ENCODE measurements around the gene MACF1.
"Not testable (repeated sequence)": the region's sequence is repeated elsewhere in the genome, so short reads cannot be mapped to it uniquely, and the experiment has no call there.

Gene MACF1

GRCh38 chr1:39204441-39205081 is at the start of gene MACF1:
MACF1 (plus strand) TSS chr1:39204695; CDS start chr1:39205023, 328 bp downstream.
- Mint-ChIP-seq H3K27ac (peak within 1 kb of the TSS; percentile 4), H3K4me3 (no peak within 1 kb of the TSS), H3K9me3 (no peaks in the 10 kb centered on the region), H3K36me3 (no peaks in the 10 kb centered on the region), H3K4me1 (peaks cover 14% of the 10 kb centered on the region), H3K27me3 (no peaks in the 10 kb centered on the region)
- ATAC-seq (ENCODE audit: low read depth) = no peak
- no peak for DNase-seq (ENCODE audit: low spot score in 2 of 2)

- Mint-ChIP-seq H3K36me3 (peaks cover 2% of the 10 kb centered on the region), H3K9me3 (no peaks in the 10 kb centered on the region), H3K27ac (no peak overlapping the region), H3K4me3 (no peak overlapping the region), H3K27me3 (no peaks in the 10 kb centered on the region), H3K4me1 (peaks cover 4% of the 10 kb centered on the region)
- no peak for DNase-seq (ENCODE audit: low spot score in 2 of 2)
- no peak for ATAC-seq (ENCODE audit: low read depth)
These were observed 47.2 kb upstream of the MACF1 start for GRCh38 chr1:39157304-39157703.

- Mint-ChIP-seq H3K27me3 (no peaks in the 10 kb centered on the region), H3K4me1 (peaks cover 4% of the 10 kb centered on the region), H3K9me3 (no peaks in the 10 kb centered on the region), H3K36me3 (peaks cover 2% of the 10 kb centered on the region), H3K4me3 (peak overlapping the region; percentile 37), H3K27ac (no peak overlapping the region)
- ATAC-seq (ENCODE audit: low read depth) (peak; percentile 65), DNase-seq (ENCODE audit: low spot score in 2 of 2) (no peak)
These were observed 46.0 kb upstream of the MACF1 start for GRCh38 chr1:39158327-39159086.

- Mint-ChIP-seq H3K36me3 (peaks cover 2% of the 10 kb centered on the region), H3K9me3 (no peaks in the 10 kb centered on the region), H3K4me3 (no peak overlapping the region), H3K4me1 (peaks cover 4% of the 10 kb centered on the region), H3K27ac (no peak overlapping the region), H3K27me3 (no peaks in the 10 kb centered on the region)
- no peak for ATAC-seq (ENCODE audit: low read depth)
- DNase-seq (ENCODE audit: low spot score in 2 of 2) = no peak
These were observed 45.1 kb upstream of the MACF1 start for GRCh38 chr1:39159224-39160036.

- ATAC-seq (ENCODE audit: low read depth) (no peak), DNase-seq (ENCODE audit: low spot score in 2 of 2) (no peak)
- no peak overlapping the region for H3K27ac Mint-ChIP-seq
- no peaks in the 10 kb centered on the region for H3K27me3 Mint-ChIP-seq
- H3K4me3 Mint-ChIP-seq = no peak overlapping the region
- H3K36me3 Mint-ChIP-seq = no peaks in the 10 kb centered on the region
- peaks cover 4% of the 10 kb centered on the region for H3K4me1 Mint-ChIP-seq
- H3K9me3 Mint-ChIP-seq = no peaks in the 10 kb centered on the region
These were observed 43.8 kb upstream of the MACF1 start for GRCh38 chr1:39160703-39161102.

GRCh38 chr1:39161811-39162210 is 42.7 kb upstream of the MACF1 start:
- not testable (repeated sequence) for H3K9me3 Mint-ChIP-seq, H3K27me3 Mint-ChIP-seq

GRCh38 chr1:39163469-39163868 is 41.0 kb upstream of the MACF1 start:
- DNase-seq (ENCODE audit: low spot score in 2 of 2) (no peak), ATAC-seq (ENCODE audit: low read depth) (no peak)
- H3K27ac Mint-ChIP-seq = no peak overlapping the region
- H3K36me3 Mint-ChIP-seq = no peaks in the 10 kb centered on the region
- H3K9me3 Mint-ChIP-seq = no peaks in the 10 kb centered on the region
- H3K27me3 Mint-ChIP-seq = no peaks in the 10 kb centered on the region
- peaks cover 3% of the 10 kb centered on the region for H3K4me1 Mint-ChIP-seq
- H3K4me3 Mint-ChIP-seq = no peak overlapping the region

More at GRCh38 chr1:39161811-39162210, 42.7 kb upstream of the MACF1 start:
- not testable (repeated sequence) for DNase-seq (ENCODE audit: low spot score in 2 of 2); H3K27ac Mint-ChIP-seq; H3K4me1 Mint-ChIP-seq; H3K36me3 Mint-ChIP-seq; ATAC-seq (ENCODE audit: low read depth); H3K4me3 Mint-ChIP-seq

- Mint-ChIP-seq H3K27ac (no peak overlapping the region), H3K4me1 (peaks cover 1% of the 10 kb centered on the region), H3K4me3 (no peak overlapping the region), H3K9me3 (no peaks in the 10 kb centered on the region), H3K27me3 (no peaks in the 10 kb centered on the region), H3K36me3 (no peaks in the 10 kb centered on the region)
- DNase-seq (ENCODE audit: low spot score in 2 of 2) (no peak), ATAC-seq (ENCODE audit: low read depth) (no peak)
These were observed 40.2 kb upstream of the MACF1 start for GRCh38 chr1:39164256-39164655.

GRCh38 chr1:39165049-39165448 is 39.4 kb upstream of the MACF1 start:
- H3K9me3 Mint-ChIP-seq = no peaks in the 10 kb centered on the region
- no peaks in the 10 kb centered on the region for H3K36me3 Mint-ChIP-seq
- no peaks in the 10 kb centered on the region for H3K27me3 Mint-ChIP-seq
- no peak overlapping the region for H3K4me3 Mint-ChIP-seq
- H3K4me1 Mint-ChIP-seq = no peaks in the 10 kb centered on the region
- DNase-seq (ENCODE audit: low spot score in 2 of 2) = no peak
- no peak for ATAC-seq (ENCODE audit: low read depth)
- H3K27ac Mint-ChIP-seq = no peak overlapping the region

GRCh38 chr1:39165488-39165887 is 39.0 kb upstream of the MACF1 start:
- DNase-seq (ENCODE audit: low spot score in 2 of 2) (no peak), ATAC-seq (ENCODE audit: low read depth) (no peak)
- Mint-ChIP-seq H3K4me1 (no peaks in the 10 kb centered on the region), H3K27me3 (peaks cover 1% of the 10 kb centered on the region), H3K36me3 (no peaks in the 10 kb centered on the region), H3K9me3 (no peaks in the 10 kb centered on the region), H3K4me3 (no peak overlapping the region), H3K27ac (no peak overlapping the region)

- Mint-ChIP-seq H3K36me3 (no peaks in the 10 kb centered on the region), H3K9me3 (no peaks in the 10 kb centered on the region), H3K27me3 (peaks cover 1% of the 10 kb centered on the region), H3K4me3 (no peak overlapping the region), H3K27ac (no peak overlapping the region), H3K4me1 (no peaks in the 10 kb centered on the region)
- no peak for DNase-seq (ENCODE audit: low spot score in 2 of 2)
- ATAC-seq (ENCODE audit: low read depth) = no peak
These were observed 36.8 kb upstream of the MACF1 start for GRCh38 chr1:39167632-39168209.

GRCh38 chr1:39168301-39169080 is 36.0 kb upstream of the MACF1 start:
- Mint-ChIP-seq H3K4me3 (no peak overlapping the region), H3K4me1 (no peaks in the 10 kb centered on the region), H3K27ac (no peak overlapping the region), H3K27me3 (peaks cover 1% of the 10 kb centered on the region), H3K9me3 (no peaks in the 10 kb centered on the region), H3K36me3 (no peaks in the 10 kb centered on the region)
- ATAC-seq (ENCODE audit: low read depth) (no peak), DNase-seq (ENCODE audit: low spot score in 2 of 2) (no peak)

Data from memory B cell (primary cell).